Osteocyte (in vitro differentiated cells): Measurements from ENCODE around the gene PTPRF. TPM values are rescaled to one million over a fixed set of nuclear protein-coding genes. Genes with fewer than 3 reads are reported as not detected.

Experiments
- DNase-seq: peaks from one replicate; pipeline ENCODE4 v3.0.0; 2021; ENCODE audit warnings: mixed read lengths; ENCODE audit not compliant: unreplicated experiment; ENCODE audit errors: extremely low spot score
- H3K27ac Mint-ChIP-seq: one replicate; pipeline ENCODE4 v1.8.0; 2021; ENCODE audit warnings: mild to moderate bottlenecking, mixed read lengths; ENCODE audit not compliant: unreplicated experiment
- H3K27me3 Mint-ChIP-seq: one replicate; pipeline ENCODE4 v1.8.0; 2021; ENCODE audit warnings: mixed read lengths; ENCODE audit not compliant: unreplicated experiment
- H3K36me3 Mint-ChIP-seq: one replicate; pipeline ENCODE4 v1.8.0; 2021; ENCODE audit warnings: mixed read lengths; ENCODE audit not compliant: unreplicated experiment
- H3K4me1 Mint-ChIP-seq: one replicate; pipeline ENCODE4 v1.8.0; 2021; ENCODE audit warnings: mixed read lengths; ENCODE audit not compliant: unreplicated experiment
- H3K4me3 Mint-ChIP-seq: one replicate; pipeline ENCODE4 v1.8.0; 2021; ENCODE audit warnings: mild to moderate bottlenecking, moderate library complexity, mixed read lengths; ENCODE audit not compliant: unreplicated experiment
- H3K9me3 Mint-ChIP-seq: one replicate; pipeline ENCODE4 v1.8.0; 2021; ENCODE audit warnings: mixed read lengths; ENCODE audit not compliant: unreplicated experiment
- total RNA-seq: library from RNA; stranded (reverse); gene quantifications from 2 replicates; pipeline ENCODE4 v1.2.1, GENCODE V29; 2021
- TF ChIP-seq, protein P1 (sequence below): fragments of 200-600 bp; sonication (generic); IDR thresholded peaks from 2 replicates; pipeline ENCODE4 v1.5.0; 2021; ENCODE audit warnings: antibody characterized with exemption, mild to moderate bottlenecking, moderate library complexity

The PTPRF gene
- total RNA-seq, 1 donor from 2014 or later = 37.3 TPM

DNA sequence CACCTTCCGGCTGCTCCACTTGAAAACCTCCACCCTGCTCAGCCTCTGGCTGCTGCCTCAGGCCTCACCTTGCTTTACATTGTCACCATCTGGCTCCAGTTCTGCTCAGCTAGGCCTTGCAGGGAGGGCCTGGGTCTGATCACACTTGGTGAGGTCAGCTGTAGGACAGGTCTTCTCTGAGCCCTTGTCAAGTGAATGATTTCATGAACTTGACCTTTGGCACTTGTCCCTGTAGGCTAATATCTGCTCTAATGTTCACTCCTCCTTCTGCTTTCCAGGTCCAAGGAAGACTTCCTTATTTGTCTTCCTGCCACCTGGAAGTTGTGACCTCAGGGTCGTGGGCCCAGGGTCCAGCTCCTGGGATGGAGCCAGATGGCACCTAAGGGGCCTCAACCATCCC, 41.4 kb downstream of the PTPRF start:
- Mint-ChIP-seq H3K36me3 (peaks cover 12% of the 10 kb centered on the region), H3K27me3 (no peaks in the 10 kb centered on the region), H3K27ac (no peak overlapping the region), H3K4me1 (peaks cover 11% of the 10 kb centered on the region), H3K9me3 (no peaks in the 10 kb centered on the region), H3K4me3 (no peak overlapping the region)
- no peak for DNase-seq
- TF ChIP-seq, protein P1, sequence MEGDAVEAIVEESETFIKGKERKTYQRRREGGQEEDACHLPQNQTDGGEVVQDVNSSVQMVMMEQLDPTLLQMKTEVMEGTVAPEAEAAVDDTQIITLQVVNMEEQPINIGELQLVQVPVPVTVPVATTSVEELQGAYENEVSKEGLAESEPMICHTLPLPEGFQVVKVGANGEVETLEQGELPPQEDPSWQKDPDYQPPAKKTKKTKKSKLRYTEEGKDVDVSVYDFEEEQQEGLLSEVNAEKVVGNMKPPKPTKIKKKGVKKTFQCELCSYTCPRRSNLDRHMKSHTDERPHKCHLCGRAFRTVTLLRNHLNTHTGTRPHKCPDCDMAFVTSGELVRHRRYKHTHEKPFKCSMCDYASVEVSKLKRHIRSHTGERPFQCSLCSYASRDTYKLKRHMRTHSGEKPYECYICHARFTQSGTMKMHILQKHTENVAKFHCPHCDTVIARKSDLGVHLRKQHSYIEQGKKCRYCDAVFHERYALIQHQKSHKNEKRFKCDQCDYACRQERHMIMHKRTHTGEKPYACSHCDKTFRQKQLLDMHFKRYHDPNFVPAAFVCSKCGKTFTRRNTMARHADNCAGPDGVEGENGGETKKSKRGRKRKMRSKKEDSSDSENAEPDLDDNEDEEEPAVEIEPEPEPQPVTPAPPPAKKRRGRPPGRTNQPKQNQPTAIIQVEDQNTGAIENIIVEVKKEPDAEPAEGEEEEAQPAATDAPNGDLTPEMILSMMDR = no peak

DNA sequence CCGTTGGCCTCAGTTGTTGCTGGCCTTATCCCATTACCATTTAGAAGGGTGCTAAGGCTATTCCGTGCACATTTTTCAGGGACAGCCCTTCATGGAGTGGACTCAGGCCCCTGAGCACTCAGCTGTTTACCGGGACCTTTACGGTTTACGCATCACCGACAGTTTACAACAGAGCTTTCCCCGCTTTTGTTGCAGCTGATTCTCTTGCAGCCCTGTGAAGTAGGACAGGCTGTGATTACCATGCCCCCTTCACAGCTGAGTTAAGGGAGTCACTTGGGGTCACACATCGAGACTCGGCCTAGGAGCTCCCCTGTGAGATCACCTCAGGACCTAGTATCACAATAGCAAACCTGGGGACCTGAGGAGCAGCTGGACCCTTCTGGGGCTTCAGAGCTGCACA, 41.9 kb downstream of the PTPRF start:
- TF ChIP-seq, protein P1 = no peak

DNA sequence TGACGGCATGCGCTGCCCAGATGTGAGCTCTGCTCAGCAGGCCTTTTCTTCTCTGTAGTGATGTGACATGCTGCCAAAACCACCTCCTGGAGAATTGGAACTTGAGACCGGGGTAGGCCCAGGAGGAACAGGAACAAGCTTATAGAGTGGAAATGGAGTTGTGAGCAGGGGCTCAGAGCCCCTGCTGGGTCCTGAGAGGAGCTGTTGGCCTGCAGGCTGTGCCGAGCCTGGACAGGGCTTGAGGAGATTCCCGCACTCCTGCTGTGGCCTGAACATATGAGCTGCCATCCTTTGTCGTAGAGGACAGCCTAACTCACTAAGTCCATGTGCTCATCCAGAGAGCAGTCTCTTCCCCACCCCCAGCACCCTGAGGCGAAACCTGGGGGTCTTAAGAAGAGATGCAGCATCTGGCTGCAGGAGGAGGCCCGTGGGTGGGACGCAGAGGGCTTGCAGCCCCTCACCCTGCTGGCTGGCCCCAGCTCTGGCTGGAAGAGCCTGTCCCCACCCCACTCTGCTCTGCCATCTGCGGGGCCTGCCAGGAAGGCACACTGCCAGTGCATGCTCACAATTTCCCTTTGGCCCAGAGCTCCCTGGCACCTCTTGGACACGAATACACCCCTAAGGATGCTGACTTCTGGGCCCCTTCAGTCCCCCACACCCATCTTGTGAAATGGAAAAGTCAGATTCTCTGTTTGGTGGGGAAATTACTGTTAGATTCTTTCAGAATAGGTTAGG, 42.5 kb downstream of the PTPRF start:
- no peak for DNase-seq
- Mint-ChIP-seq H3K27ac (no peak overlapping the region), H3K9me3 (no peaks in the 10 kb centered on the region), H3K27me3 (no peaks in the 10 kb centered on the region), H3K4me1 (peaks cover 19% of the 10 kb centered on the region), H3K36me3 (peaks cover 12% of the 10 kb centered on the region), H3K4me3 (no peak overlapping the region)
- TF ChIP-seq, protein P1 = no peak

More for the DNA sequence above, 41.9 kb downstream of the PTPRF start:
- Mint-ChIP-seq H3K4me3 (no peak overlapping the region), H3K36me3 (peaks cover 12% of the 10 kb centered on the region), H3K27ac (no peak overlapping the region), H3K9me3 (no peaks in the 10 kb centered on the region), H3K27me3 (no peaks in the 10 kb centered on the region), H3K4me1 (peaks cover 12% of the 10 kb centered on the region)
- no peak for DNase-seq

GRCh38 chr1:43576521-43576920, 45.8 kb downstream of the PTPRF start:
- Mint-ChIP-seq H3K27ac (no peak overlapping the region), H3K36me3 (peaks cover 12% of the 10 kb centered on the region), H3K9me3 (no peaks in the 10 kb centered on the region), H3K4me1 (peaks cover 22% of the 10 kb centered on the region), H3K4me3 (no peak overlapping the region), H3K27me3 (no peaks in the 10 kb centered on the region)
- TF ChIP-seq, protein P1 = no peak
- DNase-seq = no peak

DNA sequence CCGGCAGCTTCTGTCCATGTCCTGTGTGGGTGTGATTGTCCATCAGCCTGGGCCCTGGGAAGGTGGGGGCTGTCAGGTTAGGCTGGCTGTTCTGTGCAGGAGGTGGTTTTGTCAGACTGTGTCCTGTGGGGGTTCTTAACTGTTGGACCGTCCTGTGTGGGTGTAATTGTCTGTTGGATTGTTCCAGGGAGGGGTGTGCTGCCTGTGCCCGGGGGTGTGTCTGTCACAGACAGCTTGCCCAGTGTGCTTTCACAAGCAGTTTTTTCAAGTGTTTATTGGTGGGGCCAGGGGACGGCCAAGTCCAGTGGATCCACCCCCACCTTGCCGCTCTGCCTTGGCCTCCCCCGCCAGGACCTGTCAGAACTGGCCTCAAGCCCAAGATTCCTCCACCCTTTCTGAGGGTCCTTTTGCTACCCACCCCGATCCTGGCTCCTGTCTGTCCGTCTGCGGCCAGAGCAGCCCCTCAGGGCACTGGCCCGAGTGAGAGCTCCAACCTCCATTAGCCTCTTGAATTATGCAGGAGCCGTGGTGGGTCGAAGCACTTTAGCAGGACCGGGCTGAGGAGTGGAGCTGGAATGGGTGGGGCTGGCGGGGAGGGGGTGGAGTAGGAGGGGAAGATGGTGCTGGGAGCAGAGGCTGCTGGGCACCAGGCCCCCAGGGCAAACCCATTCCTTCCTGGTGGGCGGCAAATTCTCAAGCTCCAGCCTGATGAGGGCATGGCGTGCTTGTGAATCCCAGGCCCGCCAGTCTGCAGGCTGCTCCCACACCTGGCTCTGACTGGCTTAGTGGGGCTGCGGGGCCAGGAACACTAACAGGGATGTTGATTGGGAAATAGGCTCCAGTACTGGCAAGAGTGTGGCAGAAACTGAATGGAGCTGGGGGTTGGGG, 47.2 kb downstream of the PTPRF start:
- TF ChIP-seq, protein P1 = no peak
- H3K9me3 Mint-ChIP-seq = no peaks in the 10 kb centered on the region
- H3K27me3 Mint-ChIP-seq = no peaks in the 10 kb centered on the region
- peaks cover 11% of the 10 kb centered on the region for H3K36me3 Mint-ChIP-seq
- H3K4me3 Mint-ChIP-seq = no peak overlapping the region
- DNase-seq = no peak
- H3K4me1 Mint-ChIP-seq = peaks cover 26% of the 10 kb centered on the region
- H3K27ac Mint-ChIP-seq = no peak overlapping the region
